OCI-M2 (cell line): ENCODE data around the gene GYPC.

ENCODE experiments used
- DNase-seq: peaks from one replicate; lab custom pipeline; 2025; ENCODE audit not compliant: unreplicated experiment; lab: John Stamatoyannopoulos, UW

Gene GYPC

GRCh38 chr2:126649101-126649500, 6.9 kb upstream of the GYPC start:
- no peak for DNase-seq

- no peak for DNase-seq
Measured at GRCh38 chr2:126650994-126651393, 5.0 kb upstream of the GYPC start.

- DNase-seq = no peak
Measured at GRCh38 chr2:126652323-126652891, 3.6 kb upstream of the GYPC start.

- DNase-seq = no peak
Measured at GRCh38 chr2:126653109-126653508, 2.8 kb upstream of the GYPC start.

GRCh38 chr2:126653761-126654160, 2.2 kb upstream of the GYPC start:
- DNase-seq = no peak

GRCh38 chr2:126655051-126655450, 907 bp upstream of the GYPC start:
- DNase-seq = no peak

GRCh38 chr2:126656431-126657147, 631 bp downstream of the GYPC start:
- no peak for DNase-seq

- DNase-seq = no peak
Measured at GRCh38 chr2:126657148-126657635, 1.2 kb downstream of the GYPC start.

GRCh38 chr2:126657636-126658318, 1.8 kb downstream of the GYPC start:
- DNase-seq = no peak

GRCh38 chr2:126658319-126658904, 2.5 kb downstream of the GYPC start:
- no peak for DNase-seq

- DNase-seq = no peak
Measured at GRCh38 chr2:126658905-126659561, 3.1 kb downstream of the GYPC start.

- DNase-seq = no peak
Measured at GRCh38 chr2:126659562-126660467, 3.9 kb downstream of the GYPC start.

GRCh38 chr2:126660971-126661370, 5.0 kb downstream of the GYPC start:
- DNase-seq = no peak

- no peak for DNase-seq
Measured at GRCh38 chr2:126661702-126662500, 5.9 kb downstream of the GYPC start.

GRCh38 chr2:126662621-126663020, 6.7 kb downstream of the GYPC start:
- DNase-seq = no peak

GRCh38 chr2:126663184-126663963, 7.4 kb downstream of the GYPC start:
- no peak for DNase-seq

GRCh38 chr2:126664234-126664633, 8.3 kb downstream of the GYPC start:
- no peak for DNase-seq

GRCh38 chr2:126664639-126665038, 8.7 kb downstream of the GYPC start:
- no peak for DNase-seq

- no peak for DNase-seq
Measured at GRCh38 chr2:126665483-126665882, 9.5 kb downstream of the GYPC start.
